Measurements from ENCODE around the gene SNRPA. TPM values are rescaled to one million over a fixed set of nuclear protein-coding genes. Genes with fewer than 3 reads are reported as not detected.

The SNRPA gene
- polyA plus RNA-seq, 3 donors: 27.9 to 78.3 (median 44.2) TPM

- intact Hi-C loops (cut with micrococcal nuclease): loop anchor here in 1 of 2 donors (10.0 kb wide), 1 partner anchor 46 kb away; the partner anchor contains the start of genes ACTMAP and SNRPA
- H3K27ac Mint-ChIP-seq: peak overlapping the region; percentile 83 to 97 (median 90)
- H3K36me3 ChIP-seq (replicated peaks in 1 of 2; ENCODE audit: control insufficient read depth in 1 of 2, insufficient read depth in 2 of 2, low read length in 2 of 2): peaks cover 36 to 53% of the 10 kb centered on the region in 2 donors
These were observed 49.5 kb downstream of the SNRPA start for GRCh38 chr19:40800339-40800996.

GRCh38 chr19:40800997-40801377 is 50.0 kb downstream of the SNRPA start:
- Histone ChIP-seq H3K79me2 (ENCODE audit: insufficient read depth, low read length) (peaks cover 69% of the 10 kb centered on the region), H3K36me3 (replicated peaks in 1 of 2; ENCODE audit: control insufficient read depth in 1 of 2, insufficient read depth in 2 of 2, low read length in 2 of 2) (peaks cover 38 to 56% of the 10 kb centered on the region in 2 donors), H3K27me3 (ENCODE audit: control insufficient read depth in 2 of 2, insufficient read depth in 2 of 2, low read length in 2 of 2) (no peaks in the 10 kb centered on the region), H3K4me1 (ENCODE audit: control insufficient read depth in 1 of 2, insufficient read depth in 2 of 2, low read length in 2 of 2) (peaks cover 63 to 66% of the 10 kb centered on the region in 2 donors), H2AFZ (ENCODE audit: insufficient read depth, low read depth, low read length, poor library complexity, severe bottlenecking) (no peak overlapping the region), H3K4me2 (replicated peaks; ENCODE audit: extremely low read depth, low read length, poor library complexity, severe bottlenecking) (peak overlapping the region; percentile 94), H3K27ac (ENCODE audit: low read depth in 1 of 2, low read length in 2 of 2) (no peak overlapping the region), H4K20me1 (ENCODE audit: insufficient read depth, low read length) (peaks cover 66% of the 10 kb centered on the region), H3K9ac (ENCODE audit: insufficient read depth, low read length, poor library complexity, severe bottlenecking) (no peak overlapping the region), H3K4me3 (replicated peaks in 1 of 3; ENCODE audit: low read depth in 2 of 3, low read length in 3 of 3) (peak overlapping the region in 1 of 3 experiments; percentile 94), H3K9me3 (replicated peaks in 1 of 2; ENCODE audit: control insufficient read depth in 1 of 2, insufficient read depth in 1 of 2, low read length in 2 of 2) (no peaks in the 10 kb centered on the region)
- H3K27me3 Mint-ChIP-seq (ENCODE audit: low read depth in 3 of 3): peaks cover 0 to 3% (median 0%) of the 10 kb centered on the region in 3 donors
- H3K9me3 Mint-ChIP-seq: no peaks in the 10 kb centered on the region
- no peak for DNase-seq
- TF ChIP-seq CTCF (IDR thresholded peaks at IDR 0.05): no peak
- peaks cover 79% of the 10 kb centered on the region for H3K4me1 Mint-ChIP-seq
- peak overlapping the region in 1 of 7 donors; percentile 54 for H3K27ac Mint-ChIP-seq
- H3K4me3 Mint-ChIP-seq: peak overlapping the region in 1 of 2 donors; percentile 46
- intact Hi-C loops (cut with micrococcal nuclease): loop anchor here in 1 of 2 donors (10.0 kb wide), 1 partner anchor 46 kb away; the partner anchor contains the start of genes ACTMAP and SNRPA
- WGBS (ENCODE audit: insufficient coverage): 97% methylated on average over 27 of the region's 27 CpGs
- peaks cover 42 to 57% of the 10 kb centered on the region in 2 donors for H3K36me3 Mint-ChIP-seq

More at GRCh38 chr19:40800339-40800996, 49.5 kb downstream of the SNRPA start:
- no peak for DNase-seq
- Histone ChIP-seq H3K9me3 (replicated peaks in 1 of 2; ENCODE audit: control insufficient read depth in 1 of 2, insufficient read depth in 1 of 2, low read length in 2 of 2) (no peaks in the 10 kb centered on the region), H3K4me3 (replicated peaks in 1 of 3; ENCODE audit: low read depth in 2 of 3, low read length in 3 of 3) (peak overlapping the region; percentile 94), H4K20me1 (ENCODE audit: insufficient read depth, low read length) (peaks cover 61% of the 10 kb centered on the region), H3K4me1 (ENCODE audit: control insufficient read depth in 1 of 2, insufficient read depth in 2 of 2, low read length in 2 of 2) (peaks cover 61 to 62% of the 10 kb centered on the region in 2 donors), H3K27me3 (ENCODE audit: control insufficient read depth in 2 of 2, insufficient read depth in 2 of 2, low read length in 2 of 2) (no peaks in the 10 kb centered on the region), H3K27ac (ENCODE audit: low read depth in 1 of 2, low read length in 2 of 2) (peak overlapping the region; percentile 61 to 83), H2AFZ (ENCODE audit: insufficient read depth, low read depth, low read length, poor library complexity, severe bottlenecking) (no peak overlapping the region), H3K9ac (ENCODE audit: insufficient read depth, low read length, poor library complexity, severe bottlenecking) (peak overlapping the region; percentile 72), H3K79me2 (ENCODE audit: insufficient read depth, low read length) (peaks cover 64% of the 10 kb centered on the region), H3K4me2 (replicated peaks; ENCODE audit: extremely low read depth, low read length, poor library complexity, severe bottlenecking) (peak overlapping the region; percentile 94)
- no peaks in the 10 kb centered on the region for H3K9me3 Mint-ChIP-seq
- no peak for TF ChIP-seq CTCF (IDR thresholded peaks at IDR 0.05)
- 90% methylated on average over 23 of the region's 27 CpGs for WGBS (ENCODE audit: insufficient coverage)
- H3K36me3 Mint-ChIP-seq: peaks cover 41 to 60% of the 10 kb centered on the region in 2 donors
- peak overlapping the region; percentile 91 to 96 for H3K4me3 Mint-ChIP-seq
- H3K4me1 Mint-ChIP-seq: peaks cover 75% of the 10 kb centered on the region
- peaks cover 0 to 3% (median 0%) of the 10 kb centered on the region in 3 donors for H3K27me3 Mint-ChIP-seq (ENCODE audit: low read depth in 3 of 3)

All from CD14-positive monocyte (primary cell).